Fibroblast of mammary gland (primary cell): ENCODE data around the gene SMAD3.

Experiments
- DNase-seq: peaks from one replicate; pipeline ENCODE4 v3.0.0-alpha.2; 2010; ENCODE audit warnings: low read depth
- H3K4me3 ChIP-seq: 2 replicates; pipeline ENCODE4 v1.5.1; 2011; ENCODE audit warnings: low read depth, mild to moderate bottlenecking, low read length, moderate library complexity; ENCODE audit not compliant: control insufficient read depth
- TF ChIP-seq, protein P1 (sequence below): conservative IDR thresholded peaks from 2 replicates; pipeline ENCODE4 v1.5.1; 2011; ENCODE audit warnings: low read depth, low read length, inconsistent platforms; ENCODE audit not compliant: control insufficient read depth, insufficient read depth

Gene SMAD3

DNA sequence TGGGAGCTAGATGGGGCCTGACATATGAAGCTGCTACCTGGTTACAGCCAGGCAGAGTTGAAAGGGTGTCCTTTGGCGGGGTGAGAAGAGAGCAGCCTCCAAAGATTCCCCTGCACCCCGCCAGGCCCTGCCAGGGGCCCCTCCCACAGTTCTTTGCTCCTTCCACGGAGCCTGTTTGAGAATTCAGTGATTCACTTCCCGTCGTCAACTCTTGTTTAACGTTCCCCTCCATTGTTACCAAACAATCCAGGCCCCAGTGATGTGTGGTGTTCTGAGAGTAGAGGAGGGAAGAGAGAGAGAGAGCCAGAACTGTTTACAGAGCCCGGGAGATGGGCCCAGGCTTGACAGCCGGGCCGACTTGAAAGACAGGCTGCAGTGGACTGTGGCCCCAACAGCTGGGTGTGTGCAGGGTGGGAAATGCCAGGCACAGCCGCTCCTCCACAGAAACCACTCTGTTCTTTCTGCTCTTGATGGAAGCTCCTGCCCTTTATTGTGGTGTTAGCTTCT lies 81.5 kb downstream of the SMAD3 start:
- peak; percentile 93 for DNase-seq
- no peak overlapping the region for H3K4me3 ChIP-seq
- TF ChIP-seq, protein P1, sequence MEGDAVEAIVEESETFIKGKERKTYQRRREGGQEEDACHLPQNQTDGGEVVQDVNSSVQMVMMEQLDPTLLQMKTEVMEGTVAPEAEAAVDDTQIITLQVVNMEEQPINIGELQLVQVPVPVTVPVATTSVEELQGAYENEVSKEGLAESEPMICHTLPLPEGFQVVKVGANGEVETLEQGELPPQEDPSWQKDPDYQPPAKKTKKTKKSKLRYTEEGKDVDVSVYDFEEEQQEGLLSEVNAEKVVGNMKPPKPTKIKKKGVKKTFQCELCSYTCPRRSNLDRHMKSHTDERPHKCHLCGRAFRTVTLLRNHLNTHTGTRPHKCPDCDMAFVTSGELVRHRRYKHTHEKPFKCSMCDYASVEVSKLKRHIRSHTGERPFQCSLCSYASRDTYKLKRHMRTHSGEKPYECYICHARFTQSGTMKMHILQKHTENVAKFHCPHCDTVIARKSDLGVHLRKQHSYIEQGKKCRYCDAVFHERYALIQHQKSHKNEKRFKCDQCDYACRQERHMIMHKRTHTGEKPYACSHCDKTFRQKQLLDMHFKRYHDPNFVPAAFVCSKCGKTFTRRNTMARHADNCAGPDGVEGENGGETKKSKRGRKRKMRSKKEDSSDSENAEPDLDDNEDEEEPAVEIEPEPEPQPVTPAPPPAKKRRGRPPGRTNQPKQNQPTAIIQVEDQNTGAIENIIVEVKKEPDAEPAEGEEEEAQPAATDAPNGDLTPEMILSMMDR = no peak

DNA sequence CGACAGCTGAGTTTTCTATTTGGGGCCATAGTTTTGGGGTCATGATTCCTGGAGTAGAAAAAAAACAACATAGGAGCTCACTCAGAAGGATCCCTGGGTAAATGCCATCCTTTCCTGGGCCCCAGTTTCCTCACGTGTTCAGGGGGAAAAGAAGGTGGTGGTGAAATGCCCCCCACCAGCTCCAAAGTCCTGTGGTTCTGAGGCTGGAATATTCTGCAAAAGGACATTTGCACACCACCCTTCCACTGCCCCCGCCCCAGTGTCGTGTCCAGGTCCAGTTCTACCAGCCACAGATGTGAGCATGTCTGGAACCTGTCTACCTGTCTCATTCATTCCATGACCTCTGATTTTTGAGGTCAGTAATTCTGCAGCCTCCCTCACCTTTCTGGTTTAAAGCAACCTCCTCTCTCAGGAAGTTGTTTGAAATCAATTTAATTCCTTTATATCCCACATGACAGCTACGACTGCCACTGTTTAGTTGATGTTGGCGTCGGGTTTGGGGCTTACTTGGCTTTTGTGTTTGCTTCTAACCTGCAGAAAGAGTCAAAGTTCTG lies 82.1 kb downstream of the SMAD3 start:
- no peak for DNase-seq
- no peak overlapping the region for H3K4me3 ChIP-seq
- TF ChIP-seq, protein P1 = no peak

DNA sequence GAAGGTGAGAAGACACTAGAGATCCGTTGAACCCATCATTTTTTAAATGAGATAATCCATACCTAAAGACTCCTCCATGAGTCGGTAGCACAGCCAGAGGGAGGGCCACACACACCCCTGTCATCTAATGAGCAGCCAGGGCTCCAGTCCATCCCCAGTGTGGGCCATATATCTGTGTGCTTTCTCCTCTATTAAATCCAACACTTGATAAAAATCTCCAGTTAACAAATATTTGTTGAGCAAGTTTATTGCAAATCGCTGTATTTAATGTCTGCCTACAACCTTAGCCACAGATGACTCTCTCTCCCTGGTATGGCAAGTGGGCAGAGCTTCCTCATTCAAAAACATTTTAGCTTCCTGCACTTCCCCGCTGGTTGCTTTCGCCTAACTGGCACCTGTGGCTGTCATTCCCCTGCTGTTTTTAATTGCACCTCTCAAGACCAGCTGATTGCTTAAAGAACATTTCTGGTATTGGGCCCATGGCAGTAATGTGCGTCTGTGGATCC lies 82.8 kb downstream of the SMAD3 start:
- TF ChIP-seq, protein P1 = no peak
- DNase-seq = peak; percentile 81
- no peak overlapping the region for H3K4me3 ChIP-seq

DNA sequence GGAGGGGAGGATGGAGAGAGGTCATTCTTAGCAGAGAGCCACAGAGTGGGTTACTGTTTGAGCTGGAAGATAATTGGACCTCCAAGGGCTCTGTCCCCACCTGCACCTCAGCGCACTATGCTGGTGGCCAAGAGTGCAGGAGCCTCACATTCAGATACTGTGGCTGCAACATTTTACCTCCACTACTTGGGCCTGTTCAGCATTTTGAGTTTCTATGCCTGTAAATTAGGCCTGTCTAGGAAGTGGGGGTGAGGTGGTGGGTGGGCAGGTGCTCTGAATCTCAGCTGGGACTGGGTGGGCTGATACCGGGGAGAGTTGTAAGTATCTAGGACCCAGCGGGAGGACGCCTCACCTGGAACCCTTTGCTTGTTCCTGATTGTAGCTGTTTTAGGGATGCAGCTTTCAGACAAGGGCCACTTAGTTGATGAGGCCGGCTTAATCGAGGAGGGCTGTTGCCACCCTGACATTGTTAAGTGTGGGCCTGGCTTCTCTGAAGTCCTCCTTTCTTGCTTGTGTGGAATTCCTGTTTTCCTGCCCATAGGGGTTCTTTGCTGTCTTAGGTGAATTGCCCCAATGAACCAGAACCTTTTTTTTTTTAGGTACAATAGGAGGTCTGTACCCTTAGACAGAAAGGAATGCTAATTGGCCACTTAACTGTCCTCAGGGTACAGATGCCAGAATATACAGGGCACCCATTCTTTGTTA lies 83.8 kb downstream of the SMAD3 start:
- TF ChIP-seq, protein P1 = no peak
- no peak for DNase-seq
- H3K4me3 ChIP-seq = no peak overlapping the region

DNA sequence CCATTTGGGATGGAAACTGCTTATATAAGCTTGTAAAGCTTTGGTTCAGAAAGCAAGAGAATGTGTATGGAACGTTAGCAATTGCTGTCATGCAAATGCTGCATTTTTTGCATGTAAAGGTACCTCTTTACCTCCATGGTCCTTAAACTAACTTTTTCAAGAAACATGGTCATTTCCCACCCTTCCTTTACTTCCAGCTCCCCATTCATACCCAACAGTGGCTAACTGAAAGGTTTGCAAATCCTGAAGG lies 84.3 kb downstream of the SMAD3 start:
- no peak overlapping the region for H3K4me3 ChIP-seq
- TF ChIP-seq, protein P1 = no peak
- no peak for DNase-seq

DNA sequence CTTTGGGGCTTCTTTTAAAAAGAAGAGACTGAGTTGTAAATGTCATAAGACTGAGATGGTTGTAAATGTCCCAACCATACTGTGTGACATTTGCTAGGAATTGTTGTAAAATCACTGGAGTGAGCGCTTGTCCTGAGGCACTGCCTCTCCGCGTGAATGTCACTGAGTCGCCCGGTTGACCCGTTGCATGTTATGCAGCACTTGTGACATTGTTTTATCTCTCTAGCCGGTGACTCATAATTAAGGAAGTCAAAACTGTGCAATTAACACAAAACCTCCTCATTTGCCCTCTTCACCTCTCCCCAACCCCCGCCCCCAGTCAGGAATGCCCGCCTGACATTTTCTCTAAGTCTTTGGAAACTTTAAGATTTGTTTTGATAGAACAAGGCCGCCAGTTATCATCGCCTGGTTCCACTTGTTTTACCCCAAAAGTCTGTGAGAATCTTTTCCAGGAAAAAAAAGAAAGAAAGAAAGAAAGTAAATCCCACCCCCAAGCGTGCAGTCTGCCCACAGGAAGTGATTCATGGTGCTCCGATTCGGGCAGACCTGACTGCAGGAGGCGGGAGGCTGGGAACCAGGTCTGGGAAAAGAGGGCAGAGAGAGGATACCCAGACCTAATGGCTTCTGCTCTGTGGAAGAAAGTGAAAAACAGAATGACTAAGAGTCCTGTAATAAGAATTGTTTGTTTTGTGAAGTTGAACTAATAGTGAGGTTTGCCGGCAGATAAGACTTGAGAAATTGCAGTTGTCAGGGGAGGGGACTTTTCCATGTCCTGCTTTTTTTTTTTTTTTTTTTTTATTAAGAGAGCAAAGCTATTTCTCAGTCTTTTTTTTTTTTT lies 84.8 kb downstream of the SMAD3 start:
- DNase-seq = peak; percentile 99
- TF ChIP-seq, protein P1 = no peak
- H3K4me3 ChIP-seq = peak overlapping the region; percentile 16
